ENCODE data around the gene CENPB.

The CENPB gene

DNA sequence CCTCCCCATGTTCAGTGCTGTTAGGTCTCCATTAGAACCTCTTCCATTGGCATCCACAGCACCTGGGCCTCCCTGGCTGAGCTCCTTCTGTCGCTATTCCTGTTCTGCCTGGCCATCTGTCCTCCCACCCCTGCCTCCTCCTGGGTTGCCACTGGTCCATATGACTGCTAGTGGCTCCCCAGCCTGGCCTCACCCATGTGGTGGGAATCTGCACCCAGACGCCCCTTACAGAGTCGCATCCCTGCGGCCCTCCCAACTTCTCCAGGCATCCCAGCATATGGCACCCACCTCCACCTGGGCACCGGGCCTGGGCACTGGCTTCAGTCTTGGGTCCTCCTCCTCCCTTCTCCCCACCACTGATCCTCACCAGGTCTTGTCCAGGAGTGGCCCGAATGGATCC lies 17.3 kb upstream of the CENPB start:
- Histone ChIP-seq H3K4me3 (replicated peaks; ENCODE audit: low read depth, low read length) (no peak overlapping the region), H3K27me3 (replicated peaks; ENCODE audit: control insufficient read depth, insufficient read depth, low read length) (no peaks in the 10 kb centered on the region), H3K36me3 (ENCODE audit: control insufficient read depth, insufficient read depth, low read length) (peaks cover 26% of the 10 kb centered on the region)
- no peak for DNase-seq (ENCODE audit: extremely low read depth, insufficient read length)
- TF ChIP-seq, protein P1, sequence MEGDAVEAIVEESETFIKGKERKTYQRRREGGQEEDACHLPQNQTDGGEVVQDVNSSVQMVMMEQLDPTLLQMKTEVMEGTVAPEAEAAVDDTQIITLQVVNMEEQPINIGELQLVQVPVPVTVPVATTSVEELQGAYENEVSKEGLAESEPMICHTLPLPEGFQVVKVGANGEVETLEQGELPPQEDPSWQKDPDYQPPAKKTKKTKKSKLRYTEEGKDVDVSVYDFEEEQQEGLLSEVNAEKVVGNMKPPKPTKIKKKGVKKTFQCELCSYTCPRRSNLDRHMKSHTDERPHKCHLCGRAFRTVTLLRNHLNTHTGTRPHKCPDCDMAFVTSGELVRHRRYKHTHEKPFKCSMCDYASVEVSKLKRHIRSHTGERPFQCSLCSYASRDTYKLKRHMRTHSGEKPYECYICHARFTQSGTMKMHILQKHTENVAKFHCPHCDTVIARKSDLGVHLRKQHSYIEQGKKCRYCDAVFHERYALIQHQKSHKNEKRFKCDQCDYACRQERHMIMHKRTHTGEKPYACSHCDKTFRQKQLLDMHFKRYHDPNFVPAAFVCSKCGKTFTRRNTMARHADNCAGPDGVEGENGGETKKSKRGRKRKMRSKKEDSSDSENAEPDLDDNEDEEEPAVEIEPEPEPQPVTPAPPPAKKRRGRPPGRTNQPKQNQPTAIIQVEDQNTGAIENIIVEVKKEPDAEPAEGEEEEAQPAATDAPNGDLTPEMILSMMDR (IDR thresholded peaks at IDR 0.05; ENCODE audit: insufficient read depth, low read length, poor library complexity, severe bottlenecking): no peak

DNA sequence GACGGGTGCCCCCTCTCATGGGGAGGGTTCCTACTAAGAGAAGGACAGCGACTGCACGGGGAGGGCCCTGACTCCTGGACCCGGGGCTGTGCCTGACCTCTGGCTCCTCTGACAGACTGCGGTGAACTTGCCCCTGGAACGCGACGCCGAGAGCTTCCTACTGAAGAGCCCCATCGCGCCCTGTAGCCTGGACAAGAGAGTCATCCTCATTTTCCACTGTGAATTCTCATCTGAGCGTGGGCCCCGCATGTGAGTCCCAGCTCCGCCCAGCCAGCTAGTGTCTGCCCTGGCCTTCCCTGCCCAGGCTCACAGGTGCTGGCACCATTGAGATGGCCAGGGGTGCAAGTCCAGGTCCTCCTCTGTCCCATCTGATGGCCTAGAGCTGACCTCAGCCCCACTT lies 16.7 kb upstream of the CENPB start:
- no peak for DNase-seq (ENCODE audit: extremely low read depth, insufficient read length)
- TF ChIP-seq, protein P1 (IDR thresholded peaks at IDR 0.05; ENCODE audit: insufficient read depth, low read length, poor library complexity, severe bottlenecking): no peak
- Histone ChIP-seq H3K27me3 (replicated peaks; ENCODE audit: control insufficient read depth, insufficient read depth, low read length) (no peaks in the 10 kb centered on the region), H3K36me3 (ENCODE audit: control insufficient read depth, insufficient read depth, low read length) (peaks cover 26% of the 10 kb centered on the region), H3K4me3 (replicated peaks; ENCODE audit: low read depth, low read length) (no peak overlapping the region)

DNA sequence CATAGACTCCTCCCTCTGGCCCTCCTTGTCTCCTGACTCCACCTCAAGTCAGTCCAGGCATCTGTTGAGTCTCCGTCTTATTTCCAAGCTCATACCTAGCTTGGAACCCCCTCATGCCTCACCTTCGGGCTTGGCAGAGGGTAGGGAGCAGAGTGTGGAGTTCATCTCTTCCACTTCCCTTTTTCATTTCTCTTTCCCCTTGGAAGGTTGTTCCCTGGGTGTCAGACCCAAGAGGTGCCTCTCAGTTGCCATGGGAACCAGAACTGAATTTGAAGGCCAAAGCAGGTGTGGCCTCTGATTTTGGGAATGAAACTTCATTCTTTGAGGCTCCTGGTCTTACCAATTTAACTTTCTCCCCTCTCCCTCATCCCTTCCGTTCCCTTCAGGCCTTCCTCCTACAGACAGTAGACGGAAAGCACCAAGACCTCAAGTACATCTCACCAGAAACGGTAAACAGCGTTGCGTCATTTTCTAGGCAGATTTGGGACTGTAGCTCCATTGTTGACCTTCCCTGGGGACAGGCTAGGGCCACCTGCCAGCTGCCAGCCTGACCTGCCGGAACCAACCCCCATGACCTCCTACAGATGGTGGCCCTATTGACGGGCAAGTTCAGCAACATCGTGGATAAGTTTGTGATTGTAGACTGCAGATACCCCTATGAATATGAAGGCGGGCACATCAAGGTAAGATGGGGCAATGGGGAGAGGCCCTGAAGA lies 16.1 kb upstream of the CENPB start:
- DNase-seq (ENCODE audit: extremely low read depth, insufficient read length): no peak
- TF ChIP-seq, protein P1 (IDR thresholded peaks at IDR 0.05; ENCODE audit: insufficient read depth, low read length, poor library complexity, severe bottlenecking): no peak
- peaks cover 26% of the 10 kb centered on the region for H3K36me3 ChIP-seq (ENCODE audit: control insufficient read depth, insufficient read depth, low read length)
- H3K4me3 ChIP-seq (replicated peaks; ENCODE audit: low read depth, low read length): no peak overlapping the region
- H3K27me3 ChIP-seq (replicated peaks; ENCODE audit: control insufficient read depth, insufficient read depth, low read length): no peaks in the 10 kb centered on the region

DNA sequence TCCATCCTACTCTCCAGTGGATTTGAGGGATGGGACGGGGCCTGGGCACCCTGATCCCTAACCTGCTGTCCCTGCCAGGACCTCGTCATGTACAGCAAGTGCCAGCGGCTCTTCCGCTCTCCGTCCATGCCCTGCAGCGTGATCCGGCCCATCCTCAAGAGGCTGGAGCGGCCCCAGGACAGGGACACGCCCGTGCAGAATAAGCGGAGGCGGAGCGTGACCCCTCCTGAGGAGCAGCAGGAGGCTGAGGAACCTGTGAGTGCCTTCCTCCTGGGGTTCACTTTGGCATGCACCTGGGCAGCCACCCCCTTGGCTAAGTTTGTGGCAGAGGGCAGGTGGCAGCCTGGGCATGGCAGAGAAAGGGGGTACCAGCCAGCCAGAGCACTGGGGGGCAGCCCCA lies 15.3 kb upstream of the CENPB start:
- Histone ChIP-seq H3K4me3 (replicated peaks; ENCODE audit: low read depth, low read length) (no peak overlapping the region), H3K27me3 (replicated peaks; ENCODE audit: control insufficient read depth, insufficient read depth, low read length) (no peaks in the 10 kb centered on the region), H3K36me3 (ENCODE audit: control insufficient read depth, insufficient read depth, low read length) (peaks cover 26% of the 10 kb centered on the region)
- DNase-seq (ENCODE audit: extremely low read depth, insufficient read length): no peak
- TF ChIP-seq, protein P1 (IDR thresholded peaks at IDR 0.05; ENCODE audit: insufficient read depth, low read length, poor library complexity, severe bottlenecking): no peak

DNA sequence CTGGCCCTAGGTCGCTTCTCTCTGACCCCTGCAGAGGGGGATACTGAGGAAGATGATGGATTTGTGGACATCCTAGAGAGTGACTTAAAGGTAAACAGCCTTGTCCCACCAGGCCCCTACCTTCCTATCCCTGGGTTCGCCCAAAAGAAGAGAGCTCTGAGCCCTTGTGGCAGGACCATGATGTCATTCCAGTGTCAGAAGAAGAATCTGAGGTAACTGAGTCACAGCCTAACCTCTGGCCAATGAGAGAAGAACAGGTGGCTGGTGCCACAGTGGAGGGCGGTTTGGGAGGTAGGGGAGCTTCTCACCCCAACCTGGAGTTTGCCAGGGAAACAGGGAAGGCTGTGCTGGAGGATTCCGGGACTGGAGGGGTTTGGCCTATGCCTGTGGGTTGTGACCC lies 14.8 kb upstream of the CENPB start:
- H3K36me3 ChIP-seq (ENCODE audit: control insufficient read depth, insufficient read depth, low read length): peaks cover 26% of the 10 kb centered on the region

More for the DNA sequence above, 14.8 kb upstream of the CENPB start:
- TF ChIP-seq, protein P1 (IDR thresholded peaks at IDR 0.05; ENCODE audit: insufficient read depth, low read length, poor library complexity, severe bottlenecking): no peak
- Histone ChIP-seq H3K4me3 (replicated peaks; ENCODE audit: low read depth, low read length) (no peak overlapping the region), H3K27me3 (replicated peaks; ENCODE audit: control insufficient read depth, insufficient read depth, low read length) (no peaks in the 10 kb centered on the region)
- no peak for DNase-seq (ENCODE audit: extremely low read depth, insufficient read length)

Measured in GM06990 (cell line).